Neural progenitor cell (in vitro differentiated cells): ENCODE results near the gene TUBGCP3.

Experiments used
- CTCF ChIP-seq: fragments of 200-600 bp; sonication (generic); IDR thresholded peaks from 2 replicates; pipeline ENCODE4 v1.5.1; 2017; ENCODE audit warnings: antibody characterized with exemption, mild to moderate bottlenecking
- EZH2 ChIP-seq: fragments of 200-600 bp; sonication (generic); IDR thresholded peaks from 2 replicates; pipeline ENCODE4 v1.6.1; 2017; ENCODE audit warnings: antibody characterized with exemption, mild to moderate bottlenecking, moderate library complexity
- EZH2phosphoT487 ChIP-seq: fragments of 200-600 bp; sonication (generic); IDR thresholded peaks from 2 replicates; pipeline ENCODE4 v1.6.1; 2017; ENCODE audit warnings: antibody characterized with exemption

- TF ChIP-seq CTCF: no peak
- TF ChIP-seq EZH2: no peak
- no peak for TF ChIP-seq EZH2phosphoT487
Measured at GRCh38 chr13:112483299-112483698, 104.7 kb downstream of the TUBGCP3 start.
